DND-41 (cell line): ENCODE results near the gene CAPN5.

Source experiments
- ATAC-seq: fragments of 200-7000 bp; cut with Tn5 transposase; 3 replicates; pipeline ENCODE4 v1.9.1; 2021; ENCODE audit warnings: low read depth; ENCODE audit not compliant: insufficient read depth
- DNase-seq: peaks from one replicate; pipeline ENCODE4 v3.0.0-alpha.2; 2020
- H2AFZ ChIP-seq: 2 replicates; pipeline ENCODE4 v1.6.0; 2012; ENCODE audit warnings: low read depth, low read length
- H3K27ac ChIP-seq: 2 replicates; pipeline ENCODE4 v1.5.1; 2012; ENCODE audit warnings: low read length, inconsistent platforms
- H3K27me3 ChIP-seq: fragments of 200-600 bp; sonication (generic); 2 replicates; pipeline ENCODE4 v1.6.0; 2012; ENCODE audit warnings: low read length, mild to moderate bottlenecking, inconsistent platforms; ENCODE audit not compliant: insufficient read depth, poor library complexity
- H3K36me3 ChIP-seq: 2 replicates; pipeline ENCODE4 v1.5.1; 2012; ENCODE audit warnings: low read length, inconsistent platforms; ENCODE audit not compliant: insufficient read depth
- H3K4me1 ChIP-seq: 2 replicates; pipeline ENCODE4 v1.5.1; 2012; ENCODE audit warnings: mild to moderate bottlenecking, low read length; ENCODE audit not compliant: insufficient read depth
- H3K4me2 ChIP-seq: 2 replicates; pipeline ENCODE4 v1.6.0; 2012; ENCODE audit warnings: mild to moderate bottlenecking, moderate library complexity, low read length, inconsistent platforms; ENCODE audit not compliant: insufficient read depth
- H3K4me3 ChIP-seq, 2 experiments: fragments of 200-600 bp in 1 of 2; shearing (Covaris generic) in 1 of 2; 2 replicates each; pipeline ENCODE4 v1.5.1; 2012 to 2016; ENCODE audit warnings: inconsistent platforms in 2 of 2, low read length in 2 of 2, mild to moderate bottlenecking in 2 of 2, low read depth in 1 of 2, moderate library complexity in 1 of 2
- H3K79me2 ChIP-seq: 2 replicates; pipeline ENCODE4 v1.6.0; 2012; ENCODE audit warnings: low read length, inconsistent platforms; ENCODE audit not compliant: insufficient read depth
- H3K9ac ChIP-seq: 2 replicates; pipeline ENCODE4 v1.6.0; 2012; ENCODE audit warnings: low read depth, mild to moderate bottlenecking, inconsistent platforms, low read length, moderate library complexity
- H3K9me3 ChIP-seq: 2 replicates; pipeline ENCODE4 v1.5.1; 2012; ENCODE audit warnings: low read length, moderate library complexity, mild to moderate bottlenecking, inconsistent platforms; ENCODE audit not compliant: insufficient read depth, severe bottlenecking
- H4K20me1 ChIP-seq: 2 replicates; pipeline ENCODE4 v1.6.0; 2012; ENCODE audit warnings: low read length; ENCODE audit not compliant: insufficient read depth
- EZH2 ChIP-seq: IDR thresholded peaks from 3 replicates; pipeline ENCODE4 v1.6.1; 2012; ENCODE audit warnings: borderline replicate concordance, low read depth, mild to moderate bottlenecking, moderate library complexity, low read length, inconsistent platforms; ENCODE audit not compliant: severe bottlenecking
- TF ChIP-seq, protein P1 (sequence below): IDR thresholded peaks from 2 replicates; pipeline ENCODE4 v1.5.1; 2012; ENCODE audit warnings: borderline replicate concordance, low read length, moderate library complexity, mild to moderate bottlenecking; ENCODE audit not compliant: poor library complexity, severe bottlenecking; ENCODE audit errors: extremely low read depth

Gene CAPN5

DNA sequence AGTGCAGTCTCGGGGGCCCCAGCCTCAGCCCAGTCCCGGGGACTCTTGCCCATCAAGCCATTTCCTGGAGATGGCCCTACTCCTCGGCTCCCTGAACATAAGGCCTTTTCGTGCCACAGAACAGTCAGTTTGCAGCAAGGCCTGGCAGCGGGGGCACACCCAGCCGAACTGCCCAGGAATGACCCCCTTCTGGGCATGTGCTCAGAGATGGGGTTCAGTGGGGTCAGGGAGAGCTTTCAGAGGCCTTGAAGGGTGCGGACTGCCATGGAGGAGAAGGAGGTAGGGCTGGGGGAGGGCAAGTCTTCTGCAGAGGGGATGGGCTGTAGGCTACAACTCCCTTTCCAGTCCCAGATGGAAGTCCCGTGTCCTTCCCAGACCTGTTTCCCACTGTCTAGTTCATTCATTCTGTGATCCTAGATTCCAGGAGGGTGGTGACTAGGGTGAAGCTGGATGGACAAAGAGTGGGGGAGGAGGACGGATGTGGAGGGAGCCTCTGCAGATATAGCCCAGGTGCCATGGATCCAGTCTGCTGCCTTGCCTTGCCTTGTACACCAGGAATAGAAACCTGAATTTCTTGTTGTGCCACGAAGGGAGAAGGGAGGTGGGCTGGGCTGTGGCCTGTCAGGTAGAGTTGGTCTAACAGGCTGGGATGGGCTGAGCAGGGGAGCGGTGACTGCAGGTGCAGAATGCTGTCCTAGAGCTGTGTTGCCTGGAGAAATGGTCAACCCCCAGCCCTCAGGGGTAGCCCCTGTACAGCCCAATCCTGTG lies 21.6 kb downstream of the CAPN5 start:
- Histone ChIP-seq H3K9ac (no peak overlapping the region), H3K27ac (no peak overlapping the region), H3K4me2 (no peak overlapping the region), H3K36me3 (no peaks in the 10 kb centered on the region), H4K20me1 (no peaks in the 10 kb centered on the region), H3K27me3 (no peaks in the 10 kb centered on the region), H3K79me2 (no peaks in the 10 kb centered on the region), H3K4me3 (no peak overlapping the region), H3K9me3 (no peaks in the 10 kb centered on the region), H3K4me1 (no peaks in the 10 kb centered on the region; the same call in 1 of the 2 replicates), H2AFZ (no peak overlapping the region)
- no peak for ATAC-seq
- no peak for DNase-seq
- no peak for TF ChIP-seq EZH2
- TF ChIP-seq, protein P1, sequence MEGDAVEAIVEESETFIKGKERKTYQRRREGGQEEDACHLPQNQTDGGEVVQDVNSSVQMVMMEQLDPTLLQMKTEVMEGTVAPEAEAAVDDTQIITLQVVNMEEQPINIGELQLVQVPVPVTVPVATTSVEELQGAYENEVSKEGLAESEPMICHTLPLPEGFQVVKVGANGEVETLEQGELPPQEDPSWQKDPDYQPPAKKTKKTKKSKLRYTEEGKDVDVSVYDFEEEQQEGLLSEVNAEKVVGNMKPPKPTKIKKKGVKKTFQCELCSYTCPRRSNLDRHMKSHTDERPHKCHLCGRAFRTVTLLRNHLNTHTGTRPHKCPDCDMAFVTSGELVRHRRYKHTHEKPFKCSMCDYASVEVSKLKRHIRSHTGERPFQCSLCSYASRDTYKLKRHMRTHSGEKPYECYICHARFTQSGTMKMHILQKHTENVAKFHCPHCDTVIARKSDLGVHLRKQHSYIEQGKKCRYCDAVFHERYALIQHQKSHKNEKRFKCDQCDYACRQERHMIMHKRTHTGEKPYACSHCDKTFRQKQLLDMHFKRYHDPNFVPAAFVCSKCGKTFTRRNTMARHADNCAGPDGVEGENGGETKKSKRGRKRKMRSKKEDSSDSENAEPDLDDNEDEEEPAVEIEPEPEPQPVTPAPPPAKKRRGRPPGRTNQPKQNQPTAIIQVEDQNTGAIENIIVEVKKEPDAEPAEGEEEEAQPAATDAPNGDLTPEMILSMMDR, result no peak

- H3K27ac ChIP-seq, result no peak overlapping the region
Observed at GRCh38 chr11:77089004-77089545, 22.3 kb downstream of the CAPN5 start.

GRCh38 chr11:77090046-77090372 lies 23.2 kb downstream of the CAPN5 start:
- Histone ChIP-seq H3K79me2 (no peaks in the 10 kb centered on the region), H3K9me3 (no peaks in the 10 kb centered on the region), H3K4me3 (no peak overlapping the region), H4K20me1 (no peaks in the 10 kb centered on the region), H3K4me1 (no peaks in the 10 kb centered on the region), H3K27me3 (no peaks in the 10 kb centered on the region), H3K36me3 (no peaks in the 10 kb centered on the region), H3K9ac (no peak overlapping the region), H2AFZ (no peak overlapping the region), H3K4me2 (no peak overlapping the region), H3K27ac (no peak overlapping the region)
- ATAC-seq (no peak), DNase-seq (no peak)
- TF ChIP-seq, protein P1, result no peak
- no peak for TF ChIP-seq EZH2

More at GRCh38 chr11:77089004-77089545, 22.3 kb downstream of the CAPN5 start:
- Histone ChIP-seq H4K20me1 (no peaks in the 10 kb centered on the region), H3K36me3 (no peaks in the 10 kb centered on the region), H3K9ac (no peak overlapping the region), H3K9me3 (no peaks in the 10 kb centered on the region), H3K4me2 (no peak overlapping the region), H3K27me3 (no peaks in the 10 kb centered on the region), H3K79me2 (no peaks in the 10 kb centered on the region), H3K4me1 (no peaks in the 10 kb centered on the region), H3K4me3 (no peak overlapping the region), H2AFZ (no peak overlapping the region)
- TF ChIP-seq, protein P1, result no peak
- TF ChIP-seq EZH2, result no peak
- ATAC-seq (no peak), DNase-seq (no peak)
